Glutamatergic neuron (in vitro differentiated cells): ENCODE data around the gene LDAF1. TPM values are rescaled to one million over a fixed set of nuclear protein-coding genes. Genes with fewer than 3 reads are reported as not detected.

ENCODE experiments used
- DNase-seq: peaks from one replicate; pipeline ENCODE4 v3.0.0; 2022
- H3K27ac Mint-ChIP-seq: one replicate; pipeline ENCODE4 v1.8.0; 2020; ENCODE audit warnings: mild to moderate bottlenecking, mixed read lengths, inconsistent platforms; ENCODE audit not compliant: unreplicated experiment
- H3K27me3 Mint-ChIP-seq: one replicate; pipeline ENCODE4 v1.8.0; 2020; ENCODE audit warnings: mild to moderate bottlenecking, moderate library complexity, mixed read lengths, inconsistent platforms; ENCODE audit not compliant: unreplicated experiment
- H3K36me3 Mint-ChIP-seq: one replicate; pipeline ENCODE4 v1.8.0; 2020; ENCODE audit warnings: mild to moderate bottlenecking, mixed read lengths, inconsistent platforms; ENCODE audit not compliant: unreplicated experiment
- H3K4me1 Mint-ChIP-seq: one replicate; pipeline ENCODE4 v1.8.0; 2020; ENCODE audit warnings: mild to moderate bottlenecking, low read depth, mixed read lengths, inconsistent platforms; ENCODE audit not compliant: unreplicated experiment
- H3K4me3 Mint-ChIP-seq: one replicate; pipeline ENCODE4 v1.8.0; 2020; ENCODE audit warnings: mild to moderate bottlenecking, mixed read lengths, inconsistent platforms; ENCODE audit not compliant: unreplicated experiment
- H3K9me3 Mint-ChIP-seq: one replicate; pipeline ENCODE4 v1.8.0; 2020; ENCODE audit warnings: mild to moderate bottlenecking, moderate library complexity, mixed read lengths, inconsistent platforms; ENCODE audit not compliant: unreplicated experiment
- total RNA-seq: library from RNA; stranded (reverse); fragmentation: NEBNext Ultra II Directional; extraction: Animal tissue kit (Norgen Biotek cat#: 25700); gene quantifications from one replicate; pipeline ENCODE4 v1.2.1, GENCODE V29; 2021; ENCODE audit not compliant: unreplicated experiment
- TF ChIP-seq, protein P1 (sequence below): fragments of 200-600 bp; sonication (generic); IDR thresholded peaks from one replicate; pipeline ENCODE4 v1.5.0; 2021; ENCODE audit not compliant: partially characterized antibody, unreplicated experiment

Gene LDAF1
- total RNA-seq, 1 donor from 2014 or later, result 23.2 TPM

DNA sequence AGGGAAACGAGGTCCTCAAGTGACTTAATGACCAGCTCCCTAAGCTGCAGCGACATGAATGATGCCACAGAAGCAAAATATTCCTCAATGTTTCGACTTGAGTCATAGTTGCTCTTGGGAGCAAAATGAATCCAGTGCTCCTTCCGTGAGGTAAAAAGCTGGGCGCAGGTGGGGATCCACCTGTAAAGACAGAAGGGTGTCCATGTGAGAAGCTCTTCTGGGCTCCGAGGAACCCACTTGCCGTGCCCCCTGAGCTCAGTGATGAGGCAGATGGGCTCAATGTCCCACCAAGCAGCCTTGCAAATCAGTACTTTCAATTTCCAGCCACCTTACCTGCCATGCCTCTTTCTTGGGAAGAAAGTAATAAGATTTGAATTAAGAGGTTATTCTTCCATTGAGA lies 33.3 kb upstream of the LDAF1 start:
- no peak for DNase-seq
- Mint-ChIP-seq H3K27ac (no peak overlapping the region), H3K4me1 (no peaks in the 10 kb centered on the region), H3K9me3 (peaks cover 1% of the 10 kb centered on the region), H3K36me3 (no peaks in the 10 kb centered on the region), H3K4me3 (no peak overlapping the region), H3K27me3 (no peaks in the 10 kb centered on the region)
- TF ChIP-seq, protein P1, sequence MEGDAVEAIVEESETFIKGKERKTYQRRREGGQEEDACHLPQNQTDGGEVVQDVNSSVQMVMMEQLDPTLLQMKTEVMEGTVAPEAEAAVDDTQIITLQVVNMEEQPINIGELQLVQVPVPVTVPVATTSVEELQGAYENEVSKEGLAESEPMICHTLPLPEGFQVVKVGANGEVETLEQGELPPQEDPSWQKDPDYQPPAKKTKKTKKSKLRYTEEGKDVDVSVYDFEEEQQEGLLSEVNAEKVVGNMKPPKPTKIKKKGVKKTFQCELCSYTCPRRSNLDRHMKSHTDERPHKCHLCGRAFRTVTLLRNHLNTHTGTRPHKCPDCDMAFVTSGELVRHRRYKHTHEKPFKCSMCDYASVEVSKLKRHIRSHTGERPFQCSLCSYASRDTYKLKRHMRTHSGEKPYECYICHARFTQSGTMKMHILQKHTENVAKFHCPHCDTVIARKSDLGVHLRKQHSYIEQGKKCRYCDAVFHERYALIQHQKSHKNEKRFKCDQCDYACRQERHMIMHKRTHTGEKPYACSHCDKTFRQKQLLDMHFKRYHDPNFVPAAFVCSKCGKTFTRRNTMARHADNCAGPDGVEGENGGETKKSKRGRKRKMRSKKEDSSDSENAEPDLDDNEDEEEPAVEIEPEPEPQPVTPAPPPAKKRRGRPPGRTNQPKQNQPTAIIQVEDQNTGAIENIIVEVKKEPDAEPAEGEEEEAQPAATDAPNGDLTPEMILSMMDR, result no peak

DNA sequence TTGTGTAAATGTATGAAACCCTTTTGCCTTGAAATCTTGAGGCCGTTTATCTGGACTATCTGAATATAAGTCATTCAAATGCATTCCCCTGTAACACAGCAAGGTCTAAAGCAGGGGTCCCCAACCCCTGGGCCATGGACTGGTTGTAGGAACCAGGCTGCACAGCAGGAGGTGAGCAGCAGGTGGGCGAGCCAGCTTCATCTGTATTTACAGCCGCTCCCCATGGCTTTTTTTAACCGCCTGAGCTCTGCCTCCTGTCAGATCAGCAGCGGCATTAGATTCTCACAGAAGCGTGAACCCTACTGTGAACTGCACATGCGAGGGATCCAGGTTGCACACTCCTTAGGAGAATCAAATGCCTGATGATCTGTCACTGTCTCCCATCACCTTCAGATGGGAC lies 32.0 kb upstream of the LDAF1 start:
- TF ChIP-seq, protein P1, result no peak
- DNase-seq, result no peak
- Mint-ChIP-seq H3K4me1 (no peaks in the 10 kb centered on the region), H3K9me3 (peaks cover 1% of the 10 kb centered on the region), H3K27ac (no peak overlapping the region), H3K27me3 (no peaks in the 10 kb centered on the region), H3K4me3 (no peak overlapping the region), H3K36me3 (no peaks in the 10 kb centered on the region)

DNA sequence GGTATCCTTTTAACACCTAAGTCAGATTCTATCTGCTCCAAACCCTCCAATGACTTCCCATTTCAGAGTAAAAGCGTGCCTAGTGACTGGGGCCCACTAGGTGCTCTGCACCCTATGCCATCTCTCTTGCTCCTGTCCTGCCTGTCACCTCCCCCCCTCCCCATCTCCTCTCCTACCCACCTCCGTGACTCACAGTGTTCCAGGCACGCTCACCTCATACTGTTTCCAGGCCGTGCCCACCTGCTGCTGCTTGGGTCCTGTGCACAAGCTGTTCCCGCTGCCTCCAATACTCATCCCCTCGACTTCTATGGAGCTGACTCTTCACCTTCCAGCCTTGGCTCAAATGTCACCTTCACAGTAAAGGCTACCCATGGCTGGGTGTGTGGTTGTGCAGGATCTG lies 29.5 kb upstream of the LDAF1 start:
- Mint-ChIP-seq H3K4me3 (no peak overlapping the region), H3K27ac (no peak overlapping the region), H3K4me1 (no peaks in the 10 kb centered on the region), H3K27me3 (no peaks in the 10 kb centered on the region), H3K36me3 (no peaks in the 10 kb centered on the region), H3K9me3 (peaks cover 1% of the 10 kb centered on the region)
- no peak for DNase-seq
- TF ChIP-seq, protein P1, result no peak

DNA sequence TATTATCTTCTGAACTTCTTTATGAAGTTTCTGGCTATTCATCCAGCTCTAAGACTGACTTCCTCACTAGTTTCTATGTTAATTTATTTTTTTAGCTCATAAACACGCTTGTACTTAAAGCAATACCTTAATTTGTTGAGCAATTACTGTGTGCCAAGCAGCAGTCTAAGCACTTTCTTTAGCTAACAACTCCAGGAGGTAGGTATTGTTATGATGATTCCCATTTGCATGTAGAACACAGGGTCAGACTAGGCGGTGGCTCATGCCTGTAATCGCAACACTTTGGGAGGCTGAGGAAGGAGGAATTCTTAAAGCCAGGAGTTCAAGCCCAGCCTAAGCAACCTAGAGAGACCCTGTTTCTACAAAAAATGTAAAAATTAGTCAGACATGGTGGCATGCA lies 27.7 kb upstream of the LDAF1 start:
- Mint-ChIP-seq H3K4me1 (no peaks in the 10 kb centered on the region), H3K4me3 (no peak overlapping the region), H3K27ac (no peak overlapping the region), H3K27me3 (no peaks in the 10 kb centered on the region), H3K9me3 (peaks cover 1% of the 10 kb centered on the region), H3K36me3 (no peaks in the 10 kb centered on the region)
- TF ChIP-seq, protein P1, result no peak
- no peak for DNase-seq

DNA sequence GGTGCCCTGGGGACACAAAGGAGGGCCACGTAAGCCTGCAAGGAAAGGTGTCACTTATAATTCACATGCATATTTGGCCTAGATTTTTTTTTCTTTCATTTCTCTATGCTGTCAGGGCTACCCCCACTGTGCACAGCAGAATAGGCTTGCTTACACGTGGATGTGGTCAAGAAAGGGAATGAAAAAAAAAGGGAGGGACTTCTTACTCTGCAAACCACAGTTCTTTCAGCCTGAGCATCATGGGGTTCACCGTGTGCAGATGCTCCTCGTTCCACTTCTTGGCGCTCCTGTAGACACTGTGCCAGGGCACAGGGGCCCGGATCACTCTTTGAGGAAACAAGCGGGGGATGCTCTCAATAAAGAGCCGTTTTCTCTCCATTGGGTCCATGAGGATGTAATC lies 24.4 kb upstream of the LDAF1 start:
- Mint-ChIP-seq H3K27me3 (no peaks in the 10 kb centered on the region), H3K27ac (no peak overlapping the region), H3K4me3 (no peak overlapping the region), H3K9me3 (peaks cover 1% of the 10 kb centered on the region), H3K4me1 (no peaks in the 10 kb centered on the region), H3K36me3 (no peaks in the 10 kb centered on the region)
- no peak for DNase-seq
- TF ChIP-seq, protein P1, result no peak
